HFFc6 (cell line): ENCODE measurements around the gene PITPNC1. TPM values are rescaled to one million over a fixed set of nuclear protein-coding genes. Genes with fewer than 3 reads are reported as not detected.

Source experiments
- DNase-seq: peaks from one replicate; pipeline ENCODE4 v3.0.0-alpha.2; 2018
- H3K27ac Mint-ChIP-seq: 2 replicates; pipeline ENCODE4 v1.8.0; 2020; ENCODE audit warnings: mild to moderate bottlenecking, mixed read lengths
- H3K27me3 Mint-ChIP-seq: 2 replicates; pipeline ENCODE4 v1.8.0; 2021; ENCODE audit warnings: mild to moderate bottlenecking, moderate library complexity, mixed read lengths; ENCODE audit not compliant: insufficient read depth
- H3K36me3 Mint-ChIP-seq: 2 replicates; pipeline ENCODE4 v1.8.0; 2021; ENCODE audit warnings: low read depth, mixed read lengths
- H3K4me1 Mint-ChIP-seq: 2 replicates; pipeline ENCODE4 v1.8.0; 2020; ENCODE audit warnings: low read depth, mixed read lengths
- H3K4me3 Mint-ChIP-seq: 2 replicates; pipeline ENCODE4 v1.8.0; 2020; ENCODE audit warnings: mild to moderate bottlenecking, moderate library complexity, mixed read lengths
- H3K9me3 Mint-ChIP-seq: 2 replicates; pipeline ENCODE4 v1.8.0; 2020; ENCODE audit warnings: mild to moderate bottlenecking, mixed read lengths
- CTCF ChIP-seq: fragments of 200-600 bp; sonication (generic); IDR thresholded peaks from 2 replicates; pipeline ENCODE4 v1.5.0; 2021; ENCODE audit warnings: antibody characterized with exemption, mild to moderate bottlenecking
- total RNA-seq, 6 experiments: library from RNA; stranded (reverse); fragmentation: NEBNext Ultra II Directional; extraction: Animal tissue kit (Norgen Biotek cat#: 25700); gene quantifications; 2 replicates in 1 of 6; 3 replicates in 5 of 6; pipeline ENCODE4 v1.2.3, GENCODE V29; 2021

PITPNC1 gene
- total RNA-seq, 6 experiments from 2014 or later = 6.9 to 11.1 (median 7.7) TPM

GRCh38 chr17:67546578-67547527, 169.8 kb downstream of the PITPNC1 start:
- no peak overlapping the region for H3K4me3 Mint-ChIP-seq
- no peaks in the 10 kb centered on the region for H3K36me3 Mint-ChIP-seq
- H3K4me1 Mint-ChIP-seq = peaks cover 6% of the 10 kb centered on the region; the same call in 1 of the 2 replicates
- no peaks in the 10 kb centered on the region for H3K27me3 Mint-ChIP-seq
- no peak for TF ChIP-seq CTCF
- DNase-seq = no peak
- no peaks in the 10 kb centered on the region for H3K9me3 Mint-ChIP-seq
- no peak overlapping the region for H3K27ac Mint-ChIP-seq

- H3K9me3 Mint-ChIP-seq = no peaks in the 10 kb centered on the region
- no peaks in the 10 kb centered on the region for H3K27me3 Mint-ChIP-seq
- no peak for DNase-seq
- peaks cover 6% of the 10 kb centered on the region; the same call in 1 of the 2 replicates for H3K4me1 Mint-ChIP-seq
- no peak overlapping the region for H3K27ac Mint-ChIP-seq
- H3K36me3 Mint-ChIP-seq = no peaks in the 10 kb centered on the region
- H3K4me3 Mint-ChIP-seq = no peak overlapping the region
- TF ChIP-seq CTCF = no peak
Measured at GRCh38 chr17:67548693-67549092, 171.6 kb downstream of the PITPNC1 start.

GRCh38 chr17:67549820-67550219, 172.7 kb downstream of the PITPNC1 start:
- Mint-ChIP-seq H3K9me3 (no peaks in the 10 kb centered on the region), H3K4me1 (peaks cover 6% of the 10 kb centered on the region; the same call in 1 of the 2 replicates), H3K36me3 (no peaks in the 10 kb centered on the region), H3K27ac (no peak overlapping the region), H3K4me3 (no peak overlapping the region), H3K27me3 (no peaks in the 10 kb centered on the region)
- no peak for DNase-seq
- TF ChIP-seq CTCF = no peak

- DNase-seq = no peak
- Mint-ChIP-seq H3K27ac (no peak overlapping the region), H3K4me3 (no peak overlapping the region), H3K36me3 (no peaks in the 10 kb centered on the region), H3K27me3 (no peaks in the 10 kb centered on the region; the same call in 1 of the 2 replicates), H3K9me3 (no peaks in the 10 kb centered on the region), H3K4me1 (peaks cover 11% of the 10 kb centered on the region)
- no peak for TF ChIP-seq CTCF
Measured at GRCh38 chr17:67554634-67555033, 177.6 kb downstream of the PITPNC1 start.

- H3K4me3 Mint-ChIP-seq = no peak overlapping the region
- no peaks in the 10 kb centered on the region for H3K9me3 Mint-ChIP-seq
- no peaks in the 10 kb centered on the region; the same call in 1 of the 2 replicates for H3K27me3 Mint-ChIP-seq
- no peaks in the 10 kb centered on the region for H3K36me3 Mint-ChIP-seq
- no peak overlapping the region for H3K27ac Mint-ChIP-seq
- H3K4me1 Mint-ChIP-seq = peaks cover 11% of the 10 kb centered on the region
- TF ChIP-seq CTCF = no peak
- DNase-seq = no peak
Measured at GRCh38 chr17:67555855-67556254, 178.8 kb downstream of the PITPNC1 start.
